OCI-LY1 (cell line): Measurements from ENCODE around the gene ANKRD11.

Source experiments
- H2AFZ ChIP-seq: fragments of 200-600 bp; sonication (generic), shearing (Covaris generic); 2 replicates; pipeline ENCODE4 v1.6.0; 2014; ENCODE audit warnings: antibody characterized with exemption, mild to moderate bottlenecking, low read length
- H3F3A ChIP-seq: fragments of 200-600 bp; sonication (generic), shearing (Covaris generic); 2 replicates; pipeline ENCODE4 v1.6.0; 2014; ENCODE audit warnings: mild to moderate bottlenecking, antibody characterized with exemption, low read length, moderate library complexity; ENCODE audit not compliant: insufficient read depth
- H3K27ac ChIP-seq: fragments of 200-600 bp; sonication (generic); 2 replicates; pipeline ENCODE4 v1.5.1; 2014; ENCODE audit warnings: low read length, mixed run types, mild to moderate bottlenecking, low read depth; ENCODE audit not compliant: poor library complexity, severe bottlenecking
- H3K27me3 ChIP-seq: fragments of 200-600 bp; sonication (generic); 2 replicates; pipeline ENCODE4 v1.6.0; 2014; ENCODE audit warnings: antibody characterized with exemption, mild to moderate bottlenecking, low read length, moderate library complexity; ENCODE audit not compliant: insufficient read depth
- H3K36me3 ChIP-seq: fragments of 200-600 bp; sonication (generic); 2 replicates; pipeline ENCODE4 v1.6.1; 2014; ENCODE audit warnings: mild to moderate bottlenecking, antibody characterized with exemption, low read length, moderate library complexity, mixed read lengths; ENCODE audit not compliant: insufficient read depth
- H3K4me1 ChIP-seq: fragments of 200-600 bp; sonication (generic); 2 replicates; pipeline ENCODE4 v1.5.1; 2014; ENCODE audit warnings: mild to moderate bottlenecking, low read length, moderate library complexity; ENCODE audit not compliant: insufficient read depth, severe bottlenecking
- H3K4me2 ChIP-seq: fragments of 200-600 bp; sonication (generic), shearing (Covaris generic); 2 replicates; pipeline ENCODE4 v1.6.1; 2014; ENCODE audit warnings: low read length
- H3K4me3 ChIP-seq: fragments of 200-600 bp; sonication (generic); 2 replicates; pipeline ENCODE4 v1.5.1; 2014; ENCODE audit warnings: low read length, low read depth, mild to moderate bottlenecking, mixed read lengths; ENCODE audit not compliant: poor library complexity, severe bottlenecking
- H3K79me2 ChIP-seq: fragments of 200-600 bp; shearing (Covaris generic); 2 replicates; pipeline ENCODE4 v1.6.1; 2016; ENCODE audit warnings: mixed run types, low read length, mixed read lengths; ENCODE audit not compliant: insufficient read depth
- H3K9ac ChIP-seq: fragments of 200-600 bp; sonication (generic), shearing (Covaris generic); 2 replicates; pipeline ENCODE4 v1.6.1; 2014; ENCODE audit warnings: mild to moderate bottlenecking, low read length, mixed read lengths
- H3K9me2 ChIP-seq: fragments of 200-600 bp; sonication (generic), shearing (Covaris generic); 2 replicates; pipeline ENCODE4 v1.6.1; 2014; ENCODE audit warnings: low read depth, mild to moderate bottlenecking, low read length, mixed read lengths
- H3K9me3 ChIP-seq: fragments of 200-600 bp; shearing (Covaris generic); 2 replicates; pipeline ENCODE4 v1.6.1; 2014; ENCODE audit warnings: low read length, mixed read lengths
- H4K20me1 ChIP-seq: fragments of 200-600 bp; sonication (generic), shearing (Covaris generic); 2 replicates; pipeline ENCODE4 v1.6.0; 2016; ENCODE audit warnings: mild to moderate bottlenecking, low read length; ENCODE audit not compliant: insufficient read depth
- EZH2 ChIP-seq: fragments of 200-600 bp; sonication (generic), shearing (Covaris generic); IDR thresholded peaks from 2 replicates; pipeline ENCODE4 v1.8.0; 2017; ENCODE audit warnings: borderline replicate concordance, mixed run types, mild to moderate bottlenecking, antibody characterized with exemption, low read length, moderate library complexity, mixed read lengths
- TF ChIP-seq, protein P1 (sequence below): fragments of 200-600 bp; sonication (generic), shearing (Covaris generic); IDR thresholded peaks from 2 replicates; pipeline ENCODE4 v1.5.1; 2017; ENCODE audit warnings: mild to moderate bottlenecking, antibody characterized with exemption, low read length, moderate library complexity, mixed read lengths

The ANKRD11 gene

DNA sequence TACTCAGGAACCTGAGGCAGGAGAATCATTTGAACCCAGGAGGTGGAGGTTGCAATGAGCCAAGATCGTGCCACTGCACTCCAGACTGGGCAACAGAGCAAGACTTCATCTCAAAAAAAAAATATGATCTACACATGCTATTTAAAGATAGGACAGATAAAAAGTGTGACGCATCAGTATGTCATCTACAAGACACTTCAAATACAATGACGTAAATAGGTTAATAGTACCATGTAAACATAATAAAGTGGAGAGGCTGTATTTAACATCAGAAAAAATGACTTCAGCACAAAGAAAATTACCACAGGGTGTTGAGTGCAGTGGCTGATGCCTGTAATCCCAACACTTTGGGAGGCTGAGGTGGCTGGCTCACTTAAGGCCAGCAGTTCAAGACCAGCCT lies 252.6 kb downstream of the ANKRD11 start:
- no peaks in the 10 kb centered on the region for H3K79me2 ChIP-seq
- H3K9me2 ChIP-seq: no peaks in the 10 kb centered on the region
- H3K27me3 ChIP-seq: no peaks in the 10 kb centered on the region
- H2AFZ ChIP-seq: no peak overlapping the region
- H3K27ac ChIP-seq: no peak overlapping the region
- H4K20me1 ChIP-seq: no peaks in the 10 kb centered on the region
- no peak overlapping the region for H3K4me2 ChIP-seq
- peaks cover 21% of the 10 kb centered on the region for H3K36me3 ChIP-seq
- no peak overlapping the region for H3K4me3 ChIP-seq
- H3K9ac ChIP-seq: no peak overlapping the region
- H3F3A ChIP-seq: no peaks in the 10 kb centered on the region
- no peaks in the 10 kb centered on the region for H3K4me1 ChIP-seq
- H3K9me3 ChIP-seq: no peaks in the 10 kb centered on the region; the same call in 1 of the 2 replicates
- no peak for TF ChIP-seq EZH2
- TF ChIP-seq, protein P1, sequence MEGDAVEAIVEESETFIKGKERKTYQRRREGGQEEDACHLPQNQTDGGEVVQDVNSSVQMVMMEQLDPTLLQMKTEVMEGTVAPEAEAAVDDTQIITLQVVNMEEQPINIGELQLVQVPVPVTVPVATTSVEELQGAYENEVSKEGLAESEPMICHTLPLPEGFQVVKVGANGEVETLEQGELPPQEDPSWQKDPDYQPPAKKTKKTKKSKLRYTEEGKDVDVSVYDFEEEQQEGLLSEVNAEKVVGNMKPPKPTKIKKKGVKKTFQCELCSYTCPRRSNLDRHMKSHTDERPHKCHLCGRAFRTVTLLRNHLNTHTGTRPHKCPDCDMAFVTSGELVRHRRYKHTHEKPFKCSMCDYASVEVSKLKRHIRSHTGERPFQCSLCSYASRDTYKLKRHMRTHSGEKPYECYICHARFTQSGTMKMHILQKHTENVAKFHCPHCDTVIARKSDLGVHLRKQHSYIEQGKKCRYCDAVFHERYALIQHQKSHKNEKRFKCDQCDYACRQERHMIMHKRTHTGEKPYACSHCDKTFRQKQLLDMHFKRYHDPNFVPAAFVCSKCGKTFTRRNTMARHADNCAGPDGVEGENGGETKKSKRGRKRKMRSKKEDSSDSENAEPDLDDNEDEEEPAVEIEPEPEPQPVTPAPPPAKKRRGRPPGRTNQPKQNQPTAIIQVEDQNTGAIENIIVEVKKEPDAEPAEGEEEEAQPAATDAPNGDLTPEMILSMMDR: no peak

DNA sequence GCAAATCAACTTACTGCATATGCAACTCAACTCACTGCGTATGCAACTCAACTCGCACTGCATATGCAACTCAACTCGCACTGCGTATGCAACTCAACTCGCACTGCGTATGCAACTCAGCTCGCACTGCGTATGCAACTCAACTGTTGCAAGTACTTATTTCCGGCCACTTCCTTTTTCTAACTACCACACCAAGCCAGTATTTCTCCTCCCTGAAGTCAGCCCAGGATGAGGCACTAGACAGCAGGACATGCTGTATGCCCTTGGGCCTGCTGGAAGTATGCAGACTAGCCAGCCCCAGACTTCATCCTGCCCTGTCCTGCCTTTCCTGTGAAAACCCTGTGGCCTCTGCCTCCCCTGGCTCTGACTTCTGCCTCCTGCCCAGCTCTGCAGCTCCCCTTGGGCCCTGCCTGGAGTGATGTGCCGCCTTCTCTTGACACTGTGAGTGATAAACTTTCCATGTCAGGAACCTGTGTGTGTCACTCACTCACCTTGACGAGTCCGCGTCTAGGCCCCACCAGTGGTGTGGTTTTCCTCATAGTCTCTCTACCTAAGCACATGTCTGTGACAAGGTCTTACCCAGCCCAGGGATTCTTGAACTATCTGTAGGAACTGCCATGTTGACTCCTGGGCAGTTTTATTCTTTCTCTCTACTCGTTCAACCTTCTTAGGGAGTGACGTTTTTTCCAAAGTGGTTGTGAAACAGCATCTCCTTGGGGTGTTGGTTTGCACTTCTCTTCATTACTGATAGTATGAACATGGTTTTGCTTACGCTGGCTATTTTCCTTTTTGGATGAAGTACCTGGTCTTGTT lies 256.5 kb downstream of the ANKRD11 start:
- no peaks in the 10 kb centered on the region for H3F3A ChIP-seq
- no peak overlapping the region for H2AFZ ChIP-seq
- H3K36me3 ChIP-seq: peaks cover 60% of the 10 kb centered on the region
- H3K27me3 ChIP-seq: no peaks in the 10 kb centered on the region
- H3K4me2 ChIP-seq: no peak overlapping the region
- H3K9ac ChIP-seq: no peak overlapping the region
- TF ChIP-seq EZH2: no peak
- TF ChIP-seq, protein P1: no peak
- H3K27ac ChIP-seq: no peak overlapping the region
- peaks cover 11% of the 10 kb centered on the region for H3K9me3 ChIP-seq
- H3K9me2 ChIP-seq: no peaks in the 10 kb centered on the region
- H3K4me1 ChIP-seq: no peaks in the 10 kb centered on the region
- no peaks in the 10 kb centered on the region for H4K20me1 ChIP-seq
- no peak overlapping the region for H3K4me3 ChIP-seq
- no peaks in the 10 kb centered on the region for H3K79me2 ChIP-seq

DNA sequence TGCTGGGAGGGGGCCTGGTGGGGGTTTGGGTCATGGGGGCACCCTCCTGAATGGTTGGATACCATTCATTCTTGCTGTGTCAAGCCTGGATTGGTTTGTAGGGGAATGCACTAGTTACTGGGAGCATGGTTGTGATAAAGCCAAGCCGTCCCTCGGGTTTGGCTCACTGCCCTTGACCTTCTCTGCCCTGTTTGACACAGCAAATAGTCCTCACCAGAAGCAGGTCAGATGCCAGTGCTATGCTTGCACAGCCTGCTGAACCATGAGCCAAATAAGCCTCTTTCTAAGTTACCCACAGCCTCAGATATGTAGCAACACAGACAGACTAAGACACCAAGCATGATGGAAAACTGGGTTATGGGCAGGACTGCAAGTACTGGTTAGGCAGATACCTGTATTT lies 258.3 kb downstream of the ANKRD11 start:
- H3K27me3 ChIP-seq: no peaks in the 10 kb centered on the region
- no peak overlapping the region for H3K9ac ChIP-seq
- H3K4me1 ChIP-seq: no peaks in the 10 kb centered on the region
- H3K9me2 ChIP-seq: no peaks in the 10 kb centered on the region
- H3F3A ChIP-seq: no peaks in the 10 kb centered on the region
- H4K20me1 ChIP-seq: no peaks in the 10 kb centered on the region
- no peak overlapping the region for H2AFZ ChIP-seq
- no peaks in the 10 kb centered on the region for H3K79me2 ChIP-seq
- peaks cover 29% of the 10 kb centered on the region for H3K9me3 ChIP-seq
- no peak overlapping the region for H3K27ac ChIP-seq
- H3K4me3 ChIP-seq: no peak overlapping the region
- H3K36me3 ChIP-seq: peaks cover 77% of the 10 kb centered on the region
- TF ChIP-seq EZH2: no peak
- TF ChIP-seq, protein P1: no peak
- H3K4me2 ChIP-seq: no peak overlapping the region
